GM18873 (cell line): ENCODE measurements around the gene GRIK3.
"Not testable (repeated sequence)": the region's sequence is repeated elsewhere in the genome, so short reads cannot be mapped to it uniquely, and the experiment has no call there.

Source experiments
- ATAC-seq: cut with Tn5 transposase; IDR thresholded peaks from one replicate; pipeline ENCODE4 v1.9.1; 2021; ENCODE audit warnings: mild to moderate bottlenecking, moderate library complexity, moderate number of reproducible peaks; ENCODE audit not compliant: unreplicated experiment, low FRiP score

The GRIK3 gene

DNA sequence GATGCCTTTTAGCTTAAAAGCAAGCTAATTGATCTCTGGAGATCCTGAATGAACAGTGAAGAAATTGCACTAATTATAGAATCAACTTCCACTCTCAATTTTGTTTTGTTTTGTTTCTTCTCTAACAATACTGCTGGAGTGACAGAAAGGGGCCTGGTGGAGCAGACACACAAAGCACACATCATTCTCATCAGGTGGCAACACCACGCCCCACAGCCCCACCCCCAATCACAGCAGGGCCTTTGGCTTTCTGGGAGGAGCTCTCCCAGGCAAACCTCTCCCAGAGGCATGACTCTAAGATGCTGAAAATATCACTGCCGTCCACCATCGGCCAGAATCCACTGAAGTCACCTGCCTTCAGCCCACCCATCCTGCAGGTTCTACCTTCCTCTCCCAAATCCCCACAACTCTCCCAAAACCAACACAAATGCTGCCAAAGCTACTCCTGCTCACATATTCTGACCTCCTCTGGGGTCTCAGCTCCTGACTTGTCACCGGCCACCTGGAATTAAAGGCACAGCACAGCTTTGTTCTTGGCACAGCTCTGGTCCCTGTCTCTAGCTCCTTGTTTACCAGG is 120.7 kb downstream of the GRIK3 start:
- ATAC-seq, result no peak

- no peak for ATAC-seq
Observed at GRCh38 chr1:36913016-36913415, 121.3 kb downstream of the GRIK3 start.

DNA sequence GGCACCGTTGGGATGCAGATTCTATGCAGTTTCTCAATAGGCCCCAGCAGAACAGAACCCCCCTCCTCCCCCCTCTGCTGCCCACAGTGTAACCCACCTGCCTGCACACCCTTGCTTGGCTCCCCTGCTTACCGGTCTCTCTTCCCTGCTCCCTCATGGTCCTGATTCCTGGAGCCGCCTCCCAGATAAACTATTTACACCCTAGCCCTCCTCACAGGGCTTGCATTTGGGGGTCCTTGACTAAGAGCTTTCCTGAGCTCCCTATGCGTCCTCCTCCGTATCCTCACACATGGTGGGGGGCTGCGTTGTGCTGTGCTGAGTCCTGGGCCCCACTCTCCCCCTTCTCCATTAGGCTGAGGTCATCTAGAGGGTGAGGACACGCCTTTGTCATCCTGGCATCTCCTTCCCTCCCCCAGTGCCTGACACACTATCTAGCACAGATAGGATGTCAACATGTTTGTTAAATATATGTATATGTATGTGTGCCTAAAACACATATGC is 121.9 kb downstream of the GRIK3 start:
- ATAC-seq, result no peak

DNA sequence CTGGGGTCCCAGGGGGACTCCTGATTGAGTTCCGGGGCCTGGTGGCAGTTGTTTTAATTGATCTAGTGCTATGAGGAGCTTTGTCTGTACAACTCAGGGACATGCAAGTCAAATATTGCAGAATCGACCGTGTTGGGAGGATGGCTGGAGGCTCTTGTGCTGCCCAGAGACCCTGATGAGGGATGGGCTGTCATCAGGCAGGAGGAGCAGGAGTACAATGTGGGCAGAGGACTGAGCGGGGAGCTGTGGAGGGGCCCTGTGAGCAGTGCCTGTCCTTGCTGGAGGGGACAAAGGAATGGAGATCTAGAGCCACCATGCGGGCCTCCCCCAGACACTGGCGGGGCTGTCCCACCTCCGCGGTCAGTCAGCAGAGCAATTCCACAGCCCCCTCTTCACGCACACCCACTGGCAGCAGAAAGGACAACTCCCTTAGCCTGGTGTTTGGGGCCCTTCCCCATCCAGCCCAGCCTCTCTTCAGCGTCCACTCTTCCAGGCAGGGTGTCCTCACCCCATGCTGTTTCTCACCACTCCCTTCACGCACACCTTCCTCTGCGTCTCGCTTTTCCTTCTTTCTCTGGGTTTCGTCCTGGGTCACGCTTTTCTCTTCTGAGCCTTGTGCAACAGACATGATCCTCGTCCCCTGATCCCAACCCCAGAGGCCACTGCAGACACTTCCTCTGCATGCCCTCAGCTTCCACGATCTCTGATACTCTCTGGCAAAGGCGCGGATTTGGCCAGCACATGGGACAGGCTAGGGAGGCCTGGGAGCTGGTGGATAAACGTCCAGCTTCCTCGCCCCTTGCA is 122.6 kb downstream of the GRIK3 start:
- ATAC-seq, result no peak

- no peak for ATAC-seq
Observed at GRCh38 chr1:36910886-36911540, 123.3 kb downstream of the GRIK3 start.

GRCh38 chr1:36909946-36910725 is 124.2 kb downstream of the GRIK3 start:
- ATAC-seq, result no peak

GRCh38 chr1:36909359-36909758 is 125.0 kb downstream of the GRIK3 start:
- not testable (repeated sequence) for ATAC-seq

- no peak for ATAC-seq
Observed at GRCh38 chr1:36908096-36908495, 126.2 kb downstream of the GRIK3 start.

DNA sequence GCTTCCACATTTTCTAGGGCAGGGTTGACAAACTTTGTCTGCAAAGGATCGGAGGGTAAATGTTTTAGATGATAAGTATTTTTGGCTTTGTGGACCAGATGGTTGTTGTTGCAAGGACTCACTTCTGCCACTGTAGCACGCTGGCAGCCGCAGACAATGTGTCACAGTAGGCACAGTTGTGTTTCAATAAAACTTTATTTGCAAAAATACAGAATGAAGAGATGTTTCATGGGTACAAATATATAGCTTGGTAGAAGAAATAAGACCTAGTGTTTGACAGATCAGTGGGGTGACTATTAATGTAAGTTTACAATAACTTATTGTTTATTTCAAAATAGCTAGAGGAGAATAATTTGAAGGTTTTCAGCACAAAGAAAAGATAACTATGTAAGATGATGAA is 127.8 kb downstream of the GRIK3 start:
- no peak for ATAC-seq

GRCh38 chr1:36905941-36906340 is 128.4 kb downstream of the GRIK3 start:
- ATAC-seq, result no peak

DNA sequence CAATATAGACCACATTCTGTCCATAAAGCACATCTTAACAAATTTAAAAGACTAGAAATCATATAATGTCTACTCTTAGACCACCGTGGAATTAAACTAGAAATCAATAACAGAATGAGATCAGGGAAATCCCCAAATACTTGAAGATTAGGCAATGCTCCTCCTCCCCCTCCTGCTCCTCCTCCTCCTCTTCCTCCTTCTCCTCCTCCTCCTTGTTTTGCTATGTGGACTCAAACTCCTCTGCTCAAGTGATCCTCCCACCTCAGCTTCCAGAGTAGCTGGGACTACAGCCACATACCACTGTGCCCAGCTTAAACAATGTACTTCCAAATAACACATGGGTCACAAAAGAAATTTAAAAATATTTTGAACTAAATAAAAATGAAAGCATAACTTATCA is 134.2 kb downstream of the GRIK3 start:
- no peak for ATAC-seq

GRCh38 chr1:36897813-36898212 is 136.5 kb downstream of the GRIK3 start:
- not testable (repeated sequence) for ATAC-seq

- ATAC-seq, result no peak
Observed at GRCh38 chr1:36894824-36895223, 139.5 kb downstream of the GRIK3 start.

DNA sequence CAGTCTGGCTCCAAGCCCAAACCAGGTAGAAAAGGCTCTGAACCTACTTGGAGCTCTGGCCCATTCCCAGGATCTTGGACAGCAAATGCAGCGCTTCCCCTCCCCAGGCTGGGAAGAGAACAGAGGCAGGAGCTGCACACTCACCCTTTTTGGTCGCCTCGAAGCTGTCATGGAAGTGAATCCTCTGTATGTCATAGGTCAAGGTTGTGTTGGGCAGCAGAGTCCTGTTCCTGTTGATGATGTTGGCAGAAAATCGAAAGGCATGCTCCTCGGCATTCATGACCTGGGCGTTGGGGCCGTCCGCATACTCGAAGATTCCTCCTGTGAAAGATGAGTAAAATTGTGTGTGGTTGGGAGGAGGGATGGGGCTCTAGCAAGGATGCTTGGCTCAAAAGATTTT is 143.5 kb downstream of the GRIK3 start:
- ATAC-seq, result no peak

GRCh38 chr1:36889478-36890226 is 144.7 kb downstream of the GRIK3 start:
- ATAC-seq, result no peak

DNA sequence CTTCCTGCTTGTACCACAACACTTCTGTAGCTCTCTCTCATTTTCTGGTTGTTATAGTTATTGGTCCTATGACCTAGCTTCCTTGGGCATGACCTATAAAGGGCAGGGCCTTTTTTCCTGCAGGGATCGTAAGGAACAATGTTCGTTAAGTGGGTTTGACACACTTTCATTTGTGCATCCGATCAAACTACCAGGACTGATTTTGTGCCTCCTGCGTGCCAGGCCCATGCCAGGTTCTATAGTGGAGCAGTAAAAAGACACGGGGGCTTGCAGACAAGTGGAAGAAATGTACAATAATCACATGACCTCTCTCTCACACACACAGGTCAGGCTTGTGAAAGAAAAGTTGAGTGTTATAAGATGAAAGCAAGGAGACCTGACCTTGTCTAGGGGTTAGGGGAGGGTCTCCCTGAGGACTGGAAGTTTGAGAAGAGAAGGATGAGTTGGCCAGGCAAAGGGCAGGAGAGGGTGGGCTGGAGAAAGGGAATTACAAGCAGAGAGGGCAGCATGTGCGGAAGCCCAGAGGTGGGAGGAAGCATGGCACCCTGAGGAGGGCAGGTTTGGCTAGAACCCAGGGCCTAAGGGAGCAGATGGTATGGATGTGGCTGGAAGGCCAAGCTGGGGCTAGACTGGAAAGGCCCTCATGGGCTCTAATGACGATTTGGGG is 145.4 kb downstream of the GRIK3 start:
- ATAC-seq, result no peak

- ATAC-seq, result no peak
Observed at GRCh38 chr1:36885540-36886357, 148.6 kb downstream of the GRIK3 start.

DNA sequence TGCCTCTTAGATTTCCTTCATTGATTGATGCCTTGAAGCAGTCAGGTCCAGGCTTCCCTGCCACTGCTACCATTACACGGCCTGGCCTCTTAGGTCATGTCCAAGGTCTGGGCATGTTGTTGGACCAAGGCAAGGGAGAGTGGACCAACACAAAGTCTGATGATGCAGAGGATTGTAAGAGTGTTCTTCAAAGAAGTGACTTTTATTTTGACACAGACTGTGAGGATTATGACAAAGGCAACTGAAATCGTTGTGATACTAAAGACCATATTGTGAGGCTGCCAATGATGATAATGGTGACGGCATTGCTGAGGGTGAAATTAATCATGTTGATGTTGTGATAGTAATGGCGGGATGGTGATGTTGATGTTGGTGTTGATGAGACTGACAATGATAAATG is 149.5 kb downstream of the GRIK3 start:
- no peak for ATAC-seq
